A673 (cell line): ENCODE data around the gene S100A11.

Experiments
- CTCF ChIP-seq: fragments of 300-800, 200-600 bp; sonication (generic); conservative IDR thresholded peaks from 2 replicates; pipeline ENCODE4 v1.5.1; 2017; ENCODE audit warnings: low read depth, mild to moderate bottlenecking, antibody characterized with exemption, low read length, moderate library complexity, mixed read lengths
- EZH2 ChIP-seq: fragments of 200-600 bp; sonication (generic); IDR thresholded peaks from 2 replicates; pipeline ENCODE4 v1.6.1; 2017; ENCODE audit warnings: borderline replicate concordance, low read depth, mild to moderate bottlenecking, mixed read lengths, antibody characterized with exemption, low read length; ENCODE audit not compliant: poor library complexity, severe bottlenecking

GRCh38 chr1:152029929-152030211, 6.9 kb downstream of the S100A11 start:
- TF ChIP-seq CTCF (no peak), EZH2 (no peak)
